Immature natural killer cell (primary cell): ENCODE data around the gene FUOM. TPM values are rescaled to one million over a fixed set of nuclear protein-coding genes. Genes with fewer than 3 reads are reported as not detected.

Experiments
- DNase-seq, 3 donors: peaks; one replicate each; pipeline ENCODE4 v3.0.0; 2022; ENCODE audit warnings: mixed read lengths in 1 of 3
- H3K27ac Mint-ChIP-seq, 6 donors: one replicate each; pipeline ENCODE4 v1.8.0; 2020; ENCODE audit warnings: mixed read lengths in 6 of 6, mild to moderate bottlenecking in 5 of 6, inconsistent platforms in 4 of 6, moderate library complexity in 3 of 6
- H3K27me3 Mint-ChIP-seq, 3 donors: one replicate each; pipeline ENCODE4 v1.8.0; 2020 to 2021; ENCODE audit warnings: low read depth in 3 of 3, mild to moderate bottlenecking in 3 of 3, mixed read lengths in 3 of 3, moderate library complexity in 3 of 3, inconsistent platforms in 1 of 3
- H3K36me3 Mint-ChIP-seq, 3 donors: one replicate each; pipeline ENCODE4 v1.8.0; 2020; ENCODE audit warnings: mixed read lengths in 3 of 3, inconsistent platforms in 2 of 3, mild to moderate bottlenecking in 2 of 3
- H3K4me1 Mint-ChIP-seq, 2 donors: one replicate each; pipeline ENCODE4 v1.8.0; 2020; ENCODE audit warnings: inconsistent platforms in 2 of 2, mild to moderate bottlenecking in 2 of 2, mixed read lengths in 2 of 2, moderate library complexity in 1 of 2
- H3K4me3 Mint-ChIP-seq, 5 donors: one replicate each; pipeline ENCODE4 v1.8.0; 2020; ENCODE audit warnings: mild to moderate bottlenecking in 5 of 5, mixed read lengths in 5 of 5, inconsistent platforms in 3 of 5, moderate library complexity in 3 of 5
- H3K9me3 Mint-ChIP-seq, 6 donors: one replicate each; pipeline ENCODE4 v1.8.0; 2020; ENCODE audit warnings: mild to moderate bottlenecking in 6 of 6, mixed read lengths in 6 of 6, inconsistent platforms in 4 of 6, moderate library complexity in 3 of 6
- polyA plus RNA-seq, 3 donors: library from polyadenylated mRNA; unstranded; fragments of 300-500 nt; fragmentation: Illumina TruSeq; gene quantifications; one replicate each; pipeline ENCODE4 v1.2.3, GENCODE V29; 2021

The FUOM gene
- polyA plus RNA-seq, 3 donors from 2014 or later = 12.3 to 28.7 (median 17.5) TPM

GRCh38 chr10:133309100-133309719, 48.6 kb downstream of the FUOM start:
- DNase-seq = peak; percentile 94 to 95 (median 95)
- H3K27me3 Mint-ChIP-seq = peaks cover 13 to 20% (median 15%) of the 10 kb centered on the region in 3 donors
- peak overlapping the region; percentile 68 to 98 (median 84) for H3K27ac Mint-ChIP-seq
- peaks cover 0 to 2% (median 0%) of the 10 kb centered on the region in 6 donors for H3K9me3 Mint-ChIP-seq
- H3K36me3 Mint-ChIP-seq = peaks cover 0 to 20% (median 5%) of the 10 kb centered on the region in 3 donors
- H3K4me1 Mint-ChIP-seq = peaks cover 29 to 32% of the 10 kb centered on the region in 2 donors
- peak overlapping the region; percentile 56 to 84 (median 74) for H3K4me3 Mint-ChIP-seq

DNA sequence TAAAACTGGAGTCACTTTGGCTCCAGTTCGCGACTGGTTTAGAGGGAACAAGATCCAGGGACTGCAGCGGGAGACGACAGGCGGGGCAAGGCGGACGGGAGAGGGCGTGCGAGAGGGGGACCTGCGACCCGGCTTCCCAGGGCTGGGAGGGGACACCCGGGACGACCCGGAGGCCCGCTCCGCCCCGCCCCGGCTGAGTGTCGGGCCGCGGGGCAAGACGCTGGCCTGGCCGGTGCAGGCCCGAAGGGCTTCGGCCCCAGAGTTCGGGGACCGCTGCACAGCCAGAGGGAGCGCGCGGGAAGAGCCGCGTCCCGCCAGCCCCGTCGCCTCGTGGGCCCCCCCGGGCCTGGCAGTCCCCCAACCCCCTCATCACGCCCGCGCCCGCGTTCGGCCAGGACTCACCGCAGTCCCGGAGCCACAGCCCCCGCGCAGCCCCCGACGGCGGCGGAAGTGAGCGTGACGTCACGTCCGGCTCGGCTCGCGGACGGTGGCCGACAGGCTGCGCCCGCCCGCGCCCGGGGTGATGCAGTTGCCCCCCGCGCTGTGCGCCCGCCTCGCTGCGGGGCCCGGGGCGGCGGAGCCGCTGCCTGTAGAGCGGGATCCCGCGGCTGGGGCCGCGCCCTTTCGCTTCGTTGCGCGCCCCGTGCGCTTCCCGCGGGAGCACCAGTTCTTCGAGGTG, 49.3 kb downstream of the FUOM start, which contains the start of the genes TUBGCP2 and ZNF511:
Gene TUBGCP2, minus strand, starts transcription at position 452 of the 679 bp plus-strand sequence. CDS start 5,931 bp downstream, outside the sequence.
Gene ZNF511, plus strand, starts transcription at position 494 of the 679 bp plus-strand sequence. Its CDS starts 30 bp downstream, at position 524.
- Mint-ChIP-seq H3K27ac (peak within 1 kb of the TSS; percentile 98 to 100 (median 99)), H3K36me3 (peaks cover 0 to 20% (median 5%) of the 10 kb centered on the region in 3 donors), H3K4me1 (peaks cover 32 to 39% of the 10 kb centered on the region in 2 donors), H3K4me3 (peak within 1 kb of the TSS; percentile 93 to 99 (median 99)), H3K27me3 (peaks cover 13 to 20% (median 15%) of the 10 kb centered on the region in 3 donors), H3K9me3 (peaks cover 0 to 2% (median 0%) of the 10 kb centered on the region in 6 donors)
- DNase-seq = peak; percentile 96 to 97 (median 97)

DNA sequence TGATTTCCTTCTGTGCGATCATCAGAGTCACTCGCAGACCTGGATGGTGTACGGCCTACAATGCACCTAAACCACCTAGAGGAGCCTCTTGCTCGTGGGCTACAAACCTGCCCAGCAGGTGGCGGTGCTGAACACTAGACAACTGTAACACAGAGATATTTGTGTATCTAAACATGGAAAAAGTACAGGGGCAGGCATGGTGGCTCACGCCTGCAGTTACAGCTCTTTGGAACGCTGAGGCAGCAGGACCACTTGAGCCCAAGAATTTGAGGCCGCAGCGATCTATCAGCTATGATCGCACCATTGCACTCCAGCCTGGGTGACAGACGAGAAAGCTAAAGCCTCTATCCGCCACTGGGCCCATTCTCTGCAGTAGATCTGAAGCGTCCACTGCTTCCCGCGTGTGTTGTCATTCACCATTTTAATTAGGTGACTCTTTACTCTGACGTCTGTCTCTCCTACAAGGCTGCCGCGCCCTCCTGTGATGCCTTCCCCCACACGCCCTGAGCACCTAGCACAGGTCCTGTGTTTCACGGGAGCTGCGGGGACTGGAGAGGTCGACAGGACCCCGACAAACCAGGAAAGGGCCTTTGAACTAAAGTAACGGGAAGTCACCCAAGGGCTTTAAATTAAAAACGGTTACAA, 49.9 kb downstream of the FUOM start:
- peaks cover 13 to 20% (median 15%) of the 10 kb centered on the region in 3 donors for H3K27me3 Mint-ChIP-seq
- H3K9me3 Mint-ChIP-seq = peaks cover 0 to 2% (median 0%) of the 10 kb centered on the region in 6 donors
- peak overlapping the region; percentile 93 to 99 (median 99) for H3K4me3 Mint-ChIP-seq
- H3K4me1 Mint-ChIP-seq = peaks cover 32 to 41% of the 10 kb centered on the region in 2 donors
- peak; percentile 73 to 77 (median 73) for DNase-seq
- H3K36me3 Mint-ChIP-seq = peaks cover 0 to 20% (median 5%) of the 10 kb centered on the region in 3 donors
- peak overlapping the region; percentile 98 to 100 (median 99) for H3K27ac Mint-ChIP-seq

GRCh38 chr10:133306941-133307379, 50.9 kb downstream of the FUOM start:
- DNase-seq = no peak
- Mint-ChIP-seq H3K4me3 (peak overlapping the region; percentile 40 to 99 (median 95)), H3K9me3 (peaks cover 0 to 2% (median 0%) of the 10 kb centered on the region in 6 donors), H3K4me1 (peaks cover 32 to 41% of the 10 kb centered on the region in 2 donors), H3K27me3 (peaks cover 13 to 20% (median 15%) of the 10 kb centered on the region in 3 donors), H3K36me3 (peaks cover 0 to 16% (median 5%) of the 10 kb centered on the region in 3 donors), H3K27ac (peak overlapping the region; percentile 98 to 100 (median 99))

GRCh38 chr10:133306097-133306476, 51.7 kb downstream of the FUOM start:
- Mint-ChIP-seq H3K4me3 (no peak overlapping the region), H3K27ac (peak overlapping the region in 4 of 6 donors; percentile 24 to 98 (median 59)), H3K4me1 (peaks cover 32 to 41% of the 10 kb centered on the region in 2 donors), H3K27me3 (peaks cover 13 to 20% (median 15%) of the 10 kb centered on the region in 3 donors), H3K36me3 (peaks cover 0 to 11% (median 5%) of the 10 kb centered on the region in 3 donors), H3K9me3 (peaks cover 0 to 2% (median 0%) of the 10 kb centered on the region in 6 donors)
- no peak for DNase-seq

Other genes starting within 250 kb of the FUOM start
- not detected for gene KNDC1, start 197.8 kb downstream of the FUOM start, polyA plus RNA-seq
- gene UTF1, start 127.8 kb downstream of the FUOM start, polyA plus RNA-seq = not detected
- under 1 TPM in 1 of 3 donors, not detected in 2; 0.24 TPM for gene VENTX, start 120.2 kb downstream of the FUOM start, polyA plus RNA-seq
- gene ADAM8, start 81.2 kb downstream of the FUOM start, polyA plus RNA-seq = 100 to 1,000 TPM; 143 to 294 (median 153) TPM
- gene TUBGCP2, start 49.1 kb downstream of the FUOM start, polyA plus RNA-seq = 10 to 100 TPM; 11.0 to 44.3 (median 27.5) TPM
- gene ZNF511, start 49.1 kb downstream of the FUOM start, polyA plus RNA-seq = 10 to 100 TPM; 73.2 to 90.2 (median 88.0) TPM
- not detected for gene CALY, start 21.1 kb downstream of the FUOM start, polyA plus RNA-seq
- gene PRAP1, start 10.6 kb downstream of the FUOM start, polyA plus RNA-seq = not detected
- gene ECHS1, start 15.3 kb upstream of the FUOM start, polyA plus RNA-seq = 100 to 1,000 TPM in 2 of 3 donors, 10 to 100 TPM in 1; 91.2 to 134 (median 118) TPM
- 10 to 100 TPM; 10.5 to 13.0 (median 11.0) TPM for gene PAOX, start 21.2 kb upstream of the FUOM start, polyA plus RNA-seq
- 10 to 100 TPM; 45.5 to 60.3 (median 58.3) TPM for gene MTG1, start 36.1 kb upstream of the FUOM start, polyA plus RNA-seq
- gene SPRN, start 66.6 kb upstream of the FUOM start, polyA plus RNA-seq = under 1 TPM in 2 of 3 donors, not detected in 1; 0.30 to 0.37 TPM
- under 1 TPM in 2 of 3 donors, not detected in 1; 0.20 to 0.74 TPM for gene SCART1, start 95.9 kb upstream of the FUOM start, polyA plus RNA-seq
- gene CYP2E1, start 169.3 kb upstream of the FUOM start, polyA plus RNA-seq = 1 to 10 TPM in 1 of 3 donors, under 1 TPM in 1, not detected in 1; 0.18 to 1.5 TPM
- under 1 TPM in 2 of 3 donors, not detected in 1; 0.25 to 0.48 TPM for gene SYCE1, start 207.6 kb upstream of the FUOM start, polyA plus RNA-seq